Thyroid gland (tissue), 4 donors: Measurements from ENCODE around the gene CTDSPL. TPM values are rescaled to one million over a fixed set of nuclear protein-coding genes. Genes with fewer than 3 reads are reported as not detected.

Experiments
- DNase-seq, 2 donors: peaks; one replicate each; pipeline ENCODE4 v3.0.0-alpha.2; 2019
- H3K27ac ChIP-seq, 3 donors: fragments of 200-600 bp; sonication (generic); 1 replicate in 2 of 3; 2 replicates in 1 of 3; pipeline ENCODE4 v1.5.1; 2016 to 2019; ENCODE audit warnings: mild to moderate bottlenecking in 1 of 3, moderate library complexity in 1 of 3
- H3K27me3 ChIP-seq: fragments of 200-600 bp; sonication (generic); one replicate; pipeline ENCODE4 v1.5.1; 2019
- H3K36me3 ChIP-seq, 2 donors: fragments of 200-600 bp; sonication (generic); one replicate each; pipeline ENCODE4 v1.5.1; 2016 to 2019
- H3K4me1 ChIP-seq, 2 donors: fragments of 200-600 bp; sonication (generic); one replicate each; pipeline ENCODE4 v1.5.1; 2017 to 2019
- H3K4me3 ChIP-seq, 3 donors: fragments of 200-600 bp; sonication (generic); replicated peaks in 1 of 3; 1 replicate in 2 of 3; 2 replicates in 1 of 3; pipeline ENCODE4 v1.5.1; 2016; ENCODE audit warnings: mild to moderate bottlenecking in 1 of 3
- H3K9me3 ChIP-seq: fragments of 200-600 bp; sonication (generic); one replicate; pipeline ENCODE4 v1.5.1; 2017
- POLR2A ChIP-seq, 2 donors: fragments of 450-650 bp; IDR thresholded peaks; one replicate each; pipeline ENCODE4 v1.6.1; 2017; ENCODE audit warnings: antibody characterized with exemption in 2 of 2, mild to moderate bottlenecking in 2 of 2, moderate library complexity in 1 of 2
- WGBS, 2 donors: methylation state at CpG; one replicate each; pipeline ENCODE4 v1.1.5; 2017; 5-methylcytosine and 5-hydroxymethylcytosine counted together
- intact Hi-C: fragments of 100-400 bp; cut with DNase I; formaldehyde crosslinking; loops from one replicate; pipeline ENCODE4 v1.15.1; 2023
- total RNA-seq, 4 donors: library from RNA; depleted of rRNA; stranded (reverse); fragments of >200 nt; gene quantifications; one replicate each; pipeline ENCODE4 v1.2.3, GENCODE V29; 2016
- TF ChIP-seq, protein P1 (sequence below), 6 experiments: fragments of 200-600 bp in 3 of 6; fragments of 450-650 bp in 3 of 6; sonication (generic) in 3 of 6; IDR thresholded peaks; one replicate each; pipeline ENCODE4 v1.5.1; 2016 to 2019; ENCODE audit warnings: antibody characterized with exemption in 6 of 6, mild to moderate bottlenecking in 2 of 6, inconsistent platforms in 1 of 6, moderate library complexity in 1 of 6

Gene CTDSPL
- total RNA-seq, 4 donors from 2014 or later, result 23.6 to 37.9 (median 29.8) TPM

DNA sequence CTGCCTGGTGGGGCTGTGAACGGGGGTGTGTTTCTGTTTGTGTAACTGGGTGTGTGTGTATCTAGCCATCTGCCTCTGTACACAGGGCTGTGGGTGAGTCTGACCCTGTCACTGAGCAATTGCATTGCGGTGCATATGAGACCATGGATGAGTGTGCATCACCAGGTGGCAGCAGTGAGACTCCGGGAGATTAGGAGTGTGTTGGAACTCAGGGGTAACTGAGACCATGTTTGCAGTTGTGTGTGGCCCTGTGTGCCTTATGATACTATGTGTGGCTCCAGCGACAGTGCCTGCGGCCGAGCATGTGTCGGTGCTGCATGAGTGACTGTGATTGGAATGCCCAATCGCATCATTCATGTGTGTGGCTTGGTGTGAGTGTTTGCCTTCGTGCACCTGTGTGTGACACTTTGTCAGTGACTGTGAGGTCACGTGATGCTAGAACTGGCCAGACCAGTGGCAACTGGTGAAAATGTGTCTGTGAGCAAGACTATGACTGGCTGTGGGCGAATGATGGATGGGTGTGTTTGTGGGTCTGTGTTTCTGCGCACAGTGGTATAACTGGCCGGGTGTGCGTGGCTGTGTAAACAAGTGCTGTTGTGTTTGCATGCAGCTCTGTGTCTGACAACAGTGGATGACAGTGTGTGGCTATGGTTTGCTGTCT, 142.9 kb downstream of the CTDSPL start:
- intact Hi-C loops, result no loop called here
- Histone ChIP-seq H3K4me3 (no peak overlapping the region), H3K4me1 (peaks cover 20 to 27% of the 10 kb centered on the region in 2 donors), H3K27ac (peak overlapping the region in 2 of 3 donors; percentile 61 to 80), H3K36me3 (peaks cover 0 to 14% of the 10 kb centered on the region in 2 donors), H3K27me3 (no peaks in the 10 kb centered on the region), H3K9me3 (no peaks in the 10 kb centered on the region)
- peak; percentile 82 to 86 for DNase-seq
- WGBS, 2 donors, result 55 to 61% methylated on average over 13 to 14 of the region's 14 CpGs
- no peak for TF ChIP-seq POLR2A (IDR thresholded peaks at IDR 0.05)
- TF ChIP-seq, protein P1, sequence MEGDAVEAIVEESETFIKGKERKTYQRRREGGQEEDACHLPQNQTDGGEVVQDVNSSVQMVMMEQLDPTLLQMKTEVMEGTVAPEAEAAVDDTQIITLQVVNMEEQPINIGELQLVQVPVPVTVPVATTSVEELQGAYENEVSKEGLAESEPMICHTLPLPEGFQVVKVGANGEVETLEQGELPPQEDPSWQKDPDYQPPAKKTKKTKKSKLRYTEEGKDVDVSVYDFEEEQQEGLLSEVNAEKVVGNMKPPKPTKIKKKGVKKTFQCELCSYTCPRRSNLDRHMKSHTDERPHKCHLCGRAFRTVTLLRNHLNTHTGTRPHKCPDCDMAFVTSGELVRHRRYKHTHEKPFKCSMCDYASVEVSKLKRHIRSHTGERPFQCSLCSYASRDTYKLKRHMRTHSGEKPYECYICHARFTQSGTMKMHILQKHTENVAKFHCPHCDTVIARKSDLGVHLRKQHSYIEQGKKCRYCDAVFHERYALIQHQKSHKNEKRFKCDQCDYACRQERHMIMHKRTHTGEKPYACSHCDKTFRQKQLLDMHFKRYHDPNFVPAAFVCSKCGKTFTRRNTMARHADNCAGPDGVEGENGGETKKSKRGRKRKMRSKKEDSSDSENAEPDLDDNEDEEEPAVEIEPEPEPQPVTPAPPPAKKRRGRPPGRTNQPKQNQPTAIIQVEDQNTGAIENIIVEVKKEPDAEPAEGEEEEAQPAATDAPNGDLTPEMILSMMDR (IDR thresholded peaks at IDR 0.05), result peak; percentile 21 to 72 (median 68)

GRCh38 chr3:38005076-38006020, 143.7 kb downstream of the CTDSPL start:
- no peaks in the 10 kb centered on the region for H3K9me3 ChIP-seq
- H3K4me1 ChIP-seq, result peaks cover 20 to 27% of the 10 kb centered on the region in 2 donors
- no peak overlapping the region for H3K4me3 ChIP-seq
- peak overlapping the region; percentile 59 to 80 (median 61) for H3K27ac ChIP-seq
- peak; percentile 87 to 91 for DNase-seq
- WGBS, 2 donors, result 52 to 59% methylated on average over 15 of the region's 15 CpGs
- intact Hi-C loops, result no loop called here
- H3K36me3 ChIP-seq, result peaks cover 1 to 14% of the 10 kb centered on the region in 2 donors
- TF ChIP-seq POLR2A (IDR thresholded peaks at IDR 0.05), result no peak
- TF ChIP-seq, protein P1 (IDR thresholded peaks at IDR 0.05), result no peak
- H3K27me3 ChIP-seq, result no peaks in the 10 kb centered on the region

DNA sequence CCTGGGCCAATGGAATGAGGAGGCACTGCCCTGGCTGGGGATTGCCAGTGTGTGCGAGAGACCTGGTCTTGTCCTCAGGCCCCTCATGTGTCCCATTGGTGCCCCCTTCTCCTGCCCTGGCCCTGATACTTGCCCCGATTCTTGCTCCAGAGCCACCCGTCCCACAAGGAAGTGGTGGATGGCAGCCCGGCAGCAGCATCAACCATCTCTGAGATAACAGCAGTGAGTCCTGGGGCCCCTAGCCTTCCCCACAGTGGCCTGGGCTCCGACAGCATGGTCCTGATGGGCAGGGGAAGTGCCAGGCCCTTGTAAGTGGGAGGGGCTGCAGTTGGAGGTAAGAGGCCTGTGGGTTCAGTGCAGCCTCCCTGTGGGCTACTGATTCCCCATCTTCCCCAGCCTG, 144.4 kb downstream of the CTDSPL start:
- H3K27me3 ChIP-seq, result no peaks in the 10 kb centered on the region
- intact Hi-C loops, result no loop called here
- DNase-seq, result no peak
- H3K36me3 ChIP-seq, result peaks cover 8 to 16% of the 10 kb centered on the region in 2 donors
- 96 to 100% methylated on average over 1 to 4 of the region's 5 CpGs for WGBS, 2 donors
- peak overlapping the region in 2 of 3 donors; percentile 59 to 80 for H3K27ac ChIP-seq
- H3K4me3 ChIP-seq, result no peak overlapping the region
- TF ChIP-seq POLR2A (IDR thresholded peaks at IDR 0.05), result no peak
- TF ChIP-seq, protein P1 (IDR thresholded peaks at IDR 0.05), result no peak
- no peaks in the 10 kb centered on the region for H3K9me3 ChIP-seq
- H3K4me1 ChIP-seq, result peaks cover 20 to 27% of the 10 kb centered on the region in 2 donors

GRCh38 chr3:38006445-38006995, 144.8 kb downstream of the CTDSPL start:
- H3K27ac ChIP-seq, result peak overlapping the region in 1 of 3 donors; percentile 80
- WGBS, 2 donors, result 100% methylated on average over 4 of the region's 16 CpGs; no CpG with 5 or more reads in 1 of the 2 donors
- DNase-seq, result no peak
- no peaks in the 10 kb centered on the region for H3K9me3 ChIP-seq
- no peaks in the 10 kb centered on the region for H3K27me3 ChIP-seq
- H3K4me3 ChIP-seq, result no peak overlapping the region
- peaks cover 20 to 27% of the 10 kb centered on the region in 2 donors for H3K4me1 ChIP-seq
- H3K36me3 ChIP-seq, result peaks cover 13 to 16% of the 10 kb centered on the region in 2 donors
- TF ChIP-seq, protein P1 (IDR thresholded peaks at IDR 0.05), result no peak
- no peak for TF ChIP-seq POLR2A (IDR thresholded peaks at IDR 0.05)
- intact Hi-C loops, result no loop called here
